Trophoblast cell (in vitro differentiated cells and primary cell): ENCODE data around the gene HSPA1A.
"Not testable (repeated sequence)": the region's sequence is repeated elsewhere in the genome, so short reads cannot be mapped to it uniquely, and the experiment has no call there.

Experiments used
- DNase-seq, 2 donors: peaks; one replicate each; pipeline ENCODE4 v3.0.0-alpha.2; 2016
- H2AFZ ChIP-seq: 2 replicates; pipeline ENCODE4 v1.6.1; 2013; ENCODE audit warnings: low read length, moderate library complexity, mild to moderate bottlenecking; ENCODE audit not compliant: insufficient read depth, poor library complexity
- H2AK5ac ChIP-seq: 2 replicates; pipeline ENCODE4 v1.6.1; 2013; ENCODE audit warnings: mild to moderate bottlenecking, low read length
- H2BK120ac ChIP-seq: 2 replicates; pipeline ENCODE4 v1.6.1; 2013; ENCODE audit warnings: low read length, mild to moderate bottlenecking, moderate library complexity; ENCODE audit not compliant: insufficient read depth, poor library complexity
- H2BK12ac ChIP-seq: 2 replicates; pipeline ENCODE4 v1.6.1; 2013; ENCODE audit warnings: mild to moderate bottlenecking, low read length, moderate library complexity
- H2BK5ac ChIP-seq: 2 replicates; pipeline ENCODE4 v1.6.1; 2013; ENCODE audit warnings: low read length, low read depth, moderate library complexity, mild to moderate bottlenecking; ENCODE audit not compliant: poor library complexity
- H3K14ac ChIP-seq: 2 replicates; pipeline ENCODE4 v1.6.1; 2013; ENCODE audit warnings: mild to moderate bottlenecking, low read length
- H3K18ac ChIP-seq: 2 replicates; pipeline ENCODE4 v1.6.1; 2013; ENCODE audit warnings: mild to moderate bottlenecking, low read length
- H3K23ac ChIP-seq: 2 replicates; pipeline ENCODE4 v1.6.1; 2013; ENCODE audit warnings: low read length
- H3K27ac ChIP-seq: 2 replicates; pipeline ENCODE4 v1.5.1; 2013; ENCODE audit warnings: low read depth, mild to moderate bottlenecking, inconsistent platforms, low read length, moderate library complexity
- H3K27me3 ChIP-seq: 2 replicates; pipeline ENCODE4 v1.6.1; 2013; ENCODE audit warnings: inconsistent platforms, mild to moderate bottlenecking, low read length, moderate library complexity; ENCODE audit not compliant: insufficient read depth
- H3K36me3 ChIP-seq, 2 experiments: 1 replicate in 1 of 2; 2 replicates in 1 of 2; pipeline ENCODE4 v1.6.1; 2013; ENCODE audit warnings: low read length in 2 of 2, mild to moderate bottlenecking in 2 of 2, moderate library complexity in 1 of 2; ENCODE audit not compliant: insufficient read depth in 2 of 2, control insufficient read depth in 1 of 2
- H3K4ac ChIP-seq: 2 replicates; pipeline ENCODE4 v1.6.1; 2013; ENCODE audit warnings: low read depth, mild to moderate bottlenecking, low read length, moderate library complexity
- H3K4me1 ChIP-seq, 2 experiments: 1 replicate in 1 of 2; 2 replicates in 1 of 2; pipeline ENCODE4 v1.6.1; 2013; ENCODE audit warnings: low read length in 2 of 2, mild to moderate bottlenecking in 2 of 2, moderate library complexity in 1 of 2; ENCODE audit not compliant: insufficient read depth in 2 of 2, control insufficient read depth in 1 of 2
- H3K4me2 ChIP-seq: 2 replicates; pipeline ENCODE4 v1.6.1; 2013; ENCODE audit warnings: inconsistent platforms, mild to moderate bottlenecking, low read length, moderate library complexity
- H3K4me3 ChIP-seq: 2 replicates; pipeline ENCODE4 v1.5.1; 2013; ENCODE audit warnings: mild to moderate bottlenecking, low read depth, low read length, inconsistent platforms
- H3K79me1 ChIP-seq: one replicate; pipeline ENCODE4 v1.6.1; 2013; ENCODE audit warnings: low read length
- H3K79me2 ChIP-seq: 2 replicates; pipeline ENCODE4 v1.6.1; 2013; ENCODE audit warnings: low read length, mild to moderate bottlenecking; ENCODE audit not compliant: control insufficient read depth, insufficient read depth, poor library complexity
- H3K9ac ChIP-seq: 2 replicates; pipeline ENCODE4 v1.6.1; 2013; ENCODE audit warnings: mild to moderate bottlenecking, low read length
- H3K9me3 ChIP-seq: 2 replicates; pipeline ENCODE4 v1.6.1; 2013; ENCODE audit warnings: low read depth, mild to moderate bottlenecking, control low read depth, inconsistent platforms, low read length; ENCODE audit not compliant: insufficient read depth
- H4K12ac ChIP-seq: 2 replicates; pipeline ENCODE4 v1.6.1; 2013; ENCODE audit warnings: low read depth, mild to moderate bottlenecking, low read length, moderate library complexity
- H4K8ac ChIP-seq: 2 replicates; pipeline ENCODE4 v1.6.1; 2013; ENCODE audit warnings: low read depth, mild to moderate bottlenecking, low read length, moderate library complexity
- H4K91ac ChIP-seq: one replicate; pipeline ENCODE4 v1.6.1; 2013; ENCODE audit warnings: low read depth, mild to moderate bottlenecking, low read length, moderate library complexity
- WGBS: extraction: QIAGEN DNeasy Blood & Tissue Kit; methylation state at CpG from one replicate; pipeline ENCODE4 v1.1.7; 2013; ENCODE audit warnings: missing lambda C conversion rate; ENCODE audit not compliant: insufficient read length, insufficient coverage; ENCODE audit errors: extremely low coverage; 5-methylcytosine and 5-hydroxymethylcytosine counted together

Gene HSPA1A

GRCh38 chr6:31819871-31820299, 4.5 kb downstream of the HSPA1A start:
- Histone ChIP-seq H3K4me3 (no peak overlapping the region), H3K79me1 (peaks cover 16% of the 10 kb centered on the region), H3K27ac (no peak overlapping the region), H3K9ac (no peak overlapping the region), H3K36me3 (no peaks in the 10 kb centered on the region), H3K4me1 (peaks cover 7 to 17% of the 10 kb centered on the region in 2 experiments), H4K91ac (no peak overlapping the region), H3K4ac (no peak overlapping the region), H3K14ac (no peak overlapping the region), H3K18ac (no peak overlapping the region), H3K79me2 (peaks cover 4% of the 10 kb centered on the region), H2BK120ac (no peak overlapping the region), H3K9me3 (no peaks in the 10 kb centered on the region), H4K12ac (no peak overlapping the region), H2BK5ac (no peak overlapping the region), H2BK12ac (no peak overlapping the region), H2AK5ac (no peak overlapping the region), H3K4me2 (no peak overlapping the region), H3K23ac (no peak overlapping the region), H4K8ac (no peak overlapping the region), H2AFZ (no peak overlapping the region), H3K27me3 (no peaks in the 10 kb centered on the region)
- DNase-seq, result peak in 1 of 2 donors; percentile 11

- not testable (repeated sequence) for H3K4me3 ChIP-seq, DNase-seq, H3K27ac ChIP-seq, H3K27me3 ChIP-seq, H4K8ac ChIP-seq, H3K36me3 ChIP-seq, H4K12ac ChIP-seq, H3K4me2 ChIP-seq, H2BK120ac ChIP-seq, H3K79me2 ChIP-seq, H3K14ac ChIP-seq, H2AK5ac ChIP-seq, H3K9ac ChIP-seq, H3K9me3 ChIP-seq, H3K18ac ChIP-seq, H4K91ac ChIP-seq, H2BK12ac ChIP-seq, H3K4ac ChIP-seq, H2AFZ ChIP-seq, H2BK5ac ChIP-seq, H3K23ac ChIP-seq
- WGBS, result no CpG with 5 or more reads among the region's 10 CpGs
- Histone ChIP-seq H3K4me1 (peaks cover 7 to 17% of the 10 kb centered on the region in 2 experiments), H3K79me1 (peaks cover 15% of the 10 kb centered on the region)
These were observed 5.1 kb downstream of the HSPA1A start for GRCh38 chr6:31820399-31820798.

DNA sequence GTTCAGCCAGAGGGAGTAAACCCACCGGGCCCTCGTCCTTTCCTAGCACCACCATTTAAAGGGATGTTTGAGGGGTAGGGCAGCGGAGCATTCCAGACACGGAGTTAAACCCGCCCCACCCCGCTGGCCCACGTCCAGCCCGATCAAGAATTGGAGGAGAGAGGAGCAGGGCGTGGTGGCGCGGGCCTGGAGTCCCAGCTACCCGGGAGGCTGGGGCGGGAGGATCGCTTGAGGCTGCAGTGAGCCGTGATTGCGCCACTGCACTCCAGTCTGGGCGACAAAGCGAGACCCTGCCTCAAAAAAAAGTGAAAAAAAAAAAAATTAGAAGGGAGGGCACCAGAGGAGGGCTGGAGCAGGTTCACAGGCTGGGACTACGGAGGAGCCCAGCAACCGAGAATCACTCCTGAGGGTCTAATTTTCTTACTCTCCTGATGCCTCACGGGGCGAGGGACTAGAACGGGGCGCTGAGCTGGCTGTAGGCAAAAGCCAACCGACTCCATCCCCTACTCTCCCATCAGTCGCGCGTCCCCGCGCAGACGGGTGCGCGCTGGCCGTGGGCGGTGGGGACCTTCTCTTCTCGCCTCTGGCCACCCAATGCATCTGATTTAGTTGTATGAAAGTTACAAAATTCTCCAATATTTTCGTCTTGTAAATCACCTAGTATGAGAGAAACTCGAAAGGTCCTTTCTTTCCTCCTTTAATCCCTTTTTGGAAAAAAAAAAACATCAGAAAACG, 6.1 kb downstream of the HSPA1A start:
- Histone ChIP-seq H2AFZ (peak overlapping the region; percentile 44), H2AK5ac (peak overlapping the region; percentile 38), H2BK12ac (peak overlapping the region; percentile 10), H3K4me3 (peak overlapping the region; percentile 71), H4K12ac (peak overlapping the region; percentile 46), H3K79me1 (peaks cover 20% of the 10 kb centered on the region), H4K91ac (peak overlapping the region; percentile 73), H3K27ac (peak overlapping the region; percentile 80), H3K79me2 (peaks cover 4% of the 10 kb centered on the region), H3K23ac (no peak overlapping the region), H4K8ac (peak overlapping the region; percentile 68), H3K4me2 (peak overlapping the region; percentile 81), H3K14ac (peak overlapping the region; percentile 88), H3K18ac (peak overlapping the region; percentile 42), H3K9ac (peak overlapping the region; percentile 44), H3K27me3 (no peaks in the 10 kb centered on the region), H3K36me3 (no peaks in the 10 kb centered on the region), H2BK5ac (peak overlapping the region; percentile 83), H3K4ac (peak overlapping the region; percentile 65), H3K9me3 (no peaks in the 10 kb centered on the region), H3K4me1 (peaks cover 12 to 22% of the 10 kb centered on the region in 2 experiments), H2BK120ac (peak overlapping the region; percentile 77)
- WGBS, result no CpG with 5 or more reads among the region's 39 CpGs
- peak; percentile 71 to 74 for DNase-seq

DNA sequence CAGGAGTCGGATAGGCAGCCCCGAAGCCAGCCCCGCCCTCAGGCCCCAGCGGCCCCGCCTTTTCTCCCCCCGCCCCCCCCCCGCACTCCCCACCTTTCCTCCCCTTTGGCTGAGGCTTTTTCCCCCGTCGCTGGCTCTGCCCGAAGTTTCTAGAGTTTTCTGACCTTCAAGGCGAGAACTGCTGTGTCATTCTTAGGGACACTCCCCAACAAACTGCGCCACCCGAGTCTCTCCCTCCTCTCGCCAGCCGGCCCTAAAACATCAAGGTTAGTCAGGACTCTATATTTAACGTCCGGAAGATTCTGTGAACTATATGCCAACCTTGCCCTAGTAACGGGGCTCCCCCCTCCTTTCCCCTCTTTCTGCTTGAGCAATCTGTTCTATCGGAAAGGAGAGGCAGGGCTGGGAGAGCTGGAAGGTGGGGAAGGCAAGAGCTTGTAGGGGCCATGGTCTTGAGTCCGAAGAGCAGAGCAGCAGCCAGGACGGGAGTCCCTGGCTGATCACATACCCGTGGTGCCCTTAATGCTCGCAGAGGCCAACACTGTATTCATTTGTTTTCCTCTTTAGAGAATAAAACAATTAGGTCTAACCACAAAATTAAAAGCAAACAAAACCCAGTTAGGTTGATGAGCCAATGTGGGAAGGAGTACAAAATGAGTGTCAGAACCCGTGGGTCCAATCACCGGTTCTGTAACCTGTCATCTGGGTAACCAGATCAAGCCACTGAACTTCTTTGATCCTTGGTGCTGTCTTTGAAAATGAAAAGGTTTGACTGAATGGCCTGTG, 6.9 kb downstream of the HSPA1A start:
- Histone ChIP-seq H4K12ac (peak overlapping the region; percentile 46), H2BK120ac (peak overlapping the region; percentile 50), H2BK12ac (peak overlapping the region; percentile 28), H3K23ac (no peak overlapping the region), H3K4me3 (peak overlapping the region; percentile 55), H3K4ac (peak overlapping the region; percentile 12), H3K9me3 (no peaks in the 10 kb centered on the region), H3K79me2 (peaks cover 4% of the 10 kb centered on the region), H2AFZ (no peak overlapping the region), H3K27ac (peak overlapping the region; percentile 94), H3K79me1 (peaks cover 24% of the 10 kb centered on the region), H2BK5ac (peak overlapping the region; percentile 55), H3K9ac (peak overlapping the region; percentile 59), H3K4me2 (peak overlapping the region; percentile 57), H4K91ac (peak overlapping the region; percentile 90), H3K18ac (peak overlapping the region; percentile 85), H3K27me3 (no peaks in the 10 kb centered on the region), H3K4me1 (peaks cover 13 to 25% of the 10 kb centered on the region in 2 experiments), H3K36me3 (no peaks in the 10 kb centered on the region), H2AK5ac (peak overlapping the region; percentile 19), H4K8ac (peak overlapping the region; percentile 70), H3K14ac (peak overlapping the region; percentile 58)
- DNase-seq, result peak; percentile 59 to 68
- no CpG with 5 or more reads among the region's 25 CpGs for WGBS
